KG1 (cell line): Measurements from ENCODE around the gene CLDN2.

Source experiments
- DNase-seq: peaks from one replicate; lab custom pipeline; 2025; lab: John Stamatoyannopoulos, UW

CLDN2 gene

GRCh38 chrX:106921637-106922036 is 1.4 kb downstream of the CLDN2 start:
- no peak for DNase-seq

GRCh38 chrX:106927023-106927422 is 6.8 kb downstream of the CLDN2 start:
- no peak for DNase-seq

- DNase-seq, result no peak
Observed at GRCh38 chrX:106927700-106928099, 7.5 kb downstream of the CLDN2 start.

GRCh38 chrX:106928227-106928626 is 8.0 kb downstream of the CLDN2 start:
- DNase-seq, result no peak

- DNase-seq, result no peak
Observed at GRCh38 chrX:106931831-106932491, 11.8 kb downstream of the CLDN2 start.

GRCh38 chrX:106932492-106932923 is 12.3 kb downstream of the CLDN2 start:
- DNase-seq, result no peak

- no peak for DNase-seq
Observed at GRCh38 chrX:106932960-106933537, 12.8 kb downstream of the CLDN2 start.

- DNase-seq, result no peak
Observed at GRCh38 chrX:106933538-106933961, 13.3 kb downstream of the CLDN2 start.

- no peak for DNase-seq
Observed at GRCh38 chrX:106935175-106935574, 15.0 kb downstream of the CLDN2 start.

- no peak for DNase-seq
Observed at GRCh38 chrX:106936246-106936645, 16.0 kb downstream of the CLDN2 start.

- DNase-seq, result no peak
Observed at GRCh38 chrX:106939566-106939965, 19.4 kb downstream of the CLDN2 start.

GRCh38 chrX:106940068-106940467 is 19.9 kb downstream of the CLDN2 start:
- DNase-seq, result no peak

GRCh38 chrX:106946464-106946863 is 26.3 kb downstream of the CLDN2 start:
- DNase-seq, result no peak

- no peak for DNase-seq
Observed at GRCh38 chrX:106948641-106949040, 28.4 kb downstream of the CLDN2 start.

GRCh38 chrX:106949366-106949765 is 29.2 kb downstream of the CLDN2 start:
- no peak for DNase-seq

GRCh38 chrX:106950381-106950780 is 30.2 kb downstream of the CLDN2 start:
- DNase-seq, result no peak

- no peak for DNase-seq
Observed at GRCh38 chrX:106951230-106951629, 31.0 kb downstream of the CLDN2 start.

- DNase-seq, result no peak
Observed at GRCh38 chrX:106952089-106952488, 31.9 kb downstream of the CLDN2 start.

GRCh38 chrX:106952538-106952937 is 32.3 kb downstream of the CLDN2 start:
- no peak for DNase-seq

GRCh38 chrX:106952988-106953387 is 32.8 kb downstream of the CLDN2 start:
- DNase-seq, result no peak

- no peak for DNase-seq
Observed at GRCh38 chrX:106954041-106954440, 33.8 kb downstream of the CLDN2 start.

GRCh38 chrX:106955004-106955772 is 35.0 kb downstream of the CLDN2 start:
- DNase-seq, result no peak

GRCh38 chrX:106957856-106958255 is 37.7 kb downstream of the CLDN2 start:
- DNase-seq, result no peak
